Mononuclear cell (primary cell): ENCODE results near the gene DYNLRB1. TPM values are rescaled to one million over a fixed set of nuclear protein-coding genes. Genes with fewer than 3 reads are reported as not detected.

Experiments used
- H3K27me3 ChIP-seq: 2 replicates; pipeline ENCODE4 v1.6.0; 2011; ENCODE audit warnings: low read length, control low read depth; ENCODE audit not compliant: insufficient read depth
- H3K4me1 ChIP-seq: 2 replicates; pipeline ENCODE4 v1.5.1; 2011; ENCODE audit warnings: mild to moderate bottlenecking, low read length, control low read depth; ENCODE audit not compliant: insufficient read depth
- H3K4me3 ChIP-seq: 2 replicates; pipeline ENCODE4 v1.5.1; 2011; ENCODE audit warnings: mild to moderate bottlenecking, low read length, moderate library complexity
- H3K9me3 ChIP-seq: 2 replicates; pipeline ENCODE4 v1.5.1; 2011; ENCODE audit warnings: low read depth, mild to moderate bottlenecking, control low read depth, low read length
- total RNA-seq: library from RNA; depleted of rRNA; stranded (reverse); fragments of >200 nt; gene quantifications from one replicate; pipeline ENCODE4 v1.2.3, GENCODE V29; 2012

DYNLRB1 gene
- total RNA-seq, 1 donor: 48.3 TPM

- H3K9me3 ChIP-seq: no peaks in the 10 kb centered on the region
- H3K27me3 ChIP-seq: no peaks in the 10 kb centered on the region
- H3K4me1 ChIP-seq: peaks cover 8% of the 10 kb centered on the region
- H3K4me3 ChIP-seq: no peak overlapping the region
Measured at GRCh38 chr20:34522969-34523871, 7.0 kb downstream of the DYNLRB1 start.

DNA sequence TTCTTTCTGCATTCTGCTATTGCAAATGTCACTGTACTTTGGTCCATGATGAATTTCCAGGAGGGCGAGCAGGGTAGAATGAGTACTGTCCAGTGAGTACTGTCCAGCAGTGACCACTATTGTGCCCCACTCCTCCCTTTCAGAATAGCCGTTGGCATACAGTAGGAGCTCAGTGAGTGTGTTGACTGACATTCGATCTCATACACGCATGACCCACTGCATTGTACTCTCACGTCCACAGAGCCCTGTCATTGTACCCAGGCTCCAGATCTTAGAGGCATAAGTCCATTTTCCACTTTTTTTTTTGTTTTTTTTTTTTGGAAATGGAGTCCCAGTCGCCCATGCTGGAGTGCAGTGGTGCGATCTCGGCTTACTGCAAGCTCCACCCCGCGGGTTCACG, 8.2 kb downstream of the DYNLRB1 start:
- Histone ChIP-seq H3K9me3 (no peaks in the 10 kb centered on the region), H3K4me3 (no peak overlapping the region), H3K4me1 (no peaks in the 10 kb centered on the region), H3K27me3 (no peaks in the 10 kb centered on the region)

- H3K4me1 ChIP-seq: peaks cover 7% of the 10 kb centered on the region
- H3K9me3 ChIP-seq: no peaks in the 10 kb centered on the region
- H3K4me3 ChIP-seq: no peak overlapping the region
- H3K27me3 ChIP-seq: no peaks in the 10 kb centered on the region
Measured at GRCh38 chr20:34525342-34525708, 9.1 kb downstream of the DYNLRB1 start.

DNA sequence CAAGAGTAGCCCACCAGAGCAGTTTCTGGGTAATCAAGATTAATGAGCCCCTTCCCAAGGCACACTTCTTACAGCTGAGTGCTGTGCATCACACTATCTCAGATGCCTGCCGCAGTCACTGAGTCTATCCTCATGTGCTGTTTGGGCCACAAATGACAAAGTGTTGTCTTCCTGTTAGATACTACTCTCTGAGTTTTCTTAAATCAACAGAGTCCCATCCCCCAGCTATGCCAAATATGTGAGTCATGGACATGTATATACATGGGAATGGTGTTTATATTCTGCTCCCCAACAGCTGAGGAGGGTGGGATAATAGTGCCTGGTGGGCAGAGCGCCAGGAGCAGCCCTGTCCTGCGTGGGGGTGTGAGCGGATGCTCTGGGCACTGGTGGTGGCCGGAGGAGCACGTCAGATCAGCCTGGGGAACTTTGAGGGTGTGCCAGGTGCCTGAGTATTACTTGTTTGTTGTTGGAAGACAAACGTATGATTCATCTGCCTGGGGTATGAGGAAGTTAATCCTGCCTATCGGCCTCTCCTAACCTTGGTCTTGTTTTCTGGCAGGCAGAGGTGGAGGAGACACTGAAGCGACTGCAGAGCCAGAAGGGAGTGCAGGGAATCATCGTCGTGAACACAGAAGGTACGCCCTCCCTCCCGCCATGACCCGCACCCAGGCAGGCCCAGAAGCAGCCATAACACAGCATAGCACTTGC, 9.6 kb downstream of the DYNLRB1 start:
- H3K9me3 ChIP-seq: no peaks in the 10 kb centered on the region
- H3K27me3 ChIP-seq: no peaks in the 10 kb centered on the region
- peaks cover 7% of the 10 kb centered on the region for H3K4me1 ChIP-seq
- H3K4me3 ChIP-seq: no peak overlapping the region

DNA sequence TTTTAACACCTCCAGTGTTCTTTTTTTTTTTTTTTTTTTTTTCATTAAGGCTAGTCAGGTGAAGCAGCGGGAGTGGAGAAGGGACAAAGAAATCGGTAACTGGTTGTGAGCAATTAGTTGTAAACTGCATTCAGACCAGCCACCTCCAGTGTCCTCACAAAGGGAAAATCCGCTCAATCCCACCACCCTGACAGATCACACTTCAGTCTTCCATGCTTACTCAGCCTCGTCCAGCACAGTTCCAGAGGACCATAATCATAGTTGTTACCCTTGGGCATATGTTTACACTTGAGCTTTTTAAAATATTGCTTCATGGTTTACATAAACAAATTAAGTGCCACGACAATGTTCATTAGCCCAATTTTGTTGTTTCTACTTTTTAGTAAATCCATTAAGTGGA, 10.2 kb downstream of the DYNLRB1 start:
- Histone ChIP-seq H3K9me3 (no peaks in the 10 kb centered on the region), H3K4me3 (no peak overlapping the region), H3K27me3 (no peaks in the 10 kb centered on the region), H3K4me1 (peaks cover 7% of the 10 kb centered on the region)

- H3K27me3 ChIP-seq: no peaks in the 10 kb centered on the region
- no peak overlapping the region for H3K4me3 ChIP-seq
- peaks cover 7% of the 10 kb centered on the region for H3K4me1 ChIP-seq
- no peaks in the 10 kb centered on the region for H3K9me3 ChIP-seq
Measured at GRCh38 chr20:34527016-34527415, 10.8 kb downstream of the DYNLRB1 start.

DNA sequence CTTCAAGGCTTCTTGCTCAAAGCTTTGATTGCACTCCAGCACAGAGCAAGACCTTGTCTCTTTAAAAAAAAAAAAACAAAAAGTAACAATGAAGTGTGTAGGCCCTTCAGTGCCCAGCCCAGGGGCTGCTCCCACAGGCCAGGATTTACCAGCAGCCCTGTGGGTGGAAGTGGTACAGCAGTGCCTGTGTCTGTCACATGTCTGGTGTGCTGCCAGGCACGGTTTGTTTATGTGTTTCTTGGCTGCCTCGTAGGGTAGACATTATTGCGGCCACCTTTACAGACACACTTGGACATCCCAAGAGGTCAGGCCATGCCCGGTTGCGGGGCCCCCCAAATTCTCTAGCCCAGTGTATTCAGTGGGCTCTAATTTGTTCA, 12.7 kb downstream of the DYNLRB1 start:
- Histone ChIP-seq H3K27me3 (no peaks in the 10 kb centered on the region), H3K4me3 (no peak overlapping the region), H3K9me3 (no peaks in the 10 kb centered on the region), H3K4me1 (peaks cover 7% of the 10 kb centered on the region)

DNA sequence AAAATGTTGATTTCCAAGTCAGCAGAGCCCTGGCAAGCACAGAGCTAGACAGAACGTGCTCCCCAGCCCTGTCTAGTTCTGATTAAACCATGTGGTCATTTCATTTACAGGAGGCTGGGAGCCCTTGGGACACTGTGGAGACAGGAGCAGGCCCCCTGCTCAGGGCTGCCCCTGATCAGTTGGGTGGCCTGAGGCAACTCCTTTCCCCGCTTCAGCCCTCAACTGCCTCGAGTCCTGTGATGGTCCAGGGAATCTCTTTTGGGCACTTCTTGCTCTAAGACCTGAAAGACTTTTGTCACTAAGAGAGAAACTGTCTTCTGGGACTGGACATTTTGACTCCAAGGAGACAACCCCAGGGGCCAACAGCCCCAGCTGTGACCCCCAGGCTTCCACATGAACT, 13.5 kb downstream of the DYNLRB1 start:
- H3K4me1 ChIP-seq: peaks cover 7% of the 10 kb centered on the region
- no peak overlapping the region for H3K4me3 ChIP-seq
- H3K27me3 ChIP-seq: no peaks in the 10 kb centered on the region
- H3K9me3 ChIP-seq: no peaks in the 10 kb centered on the region

GRCh38 chr20:34530342-34530741, 14.1 kb downstream of the DYNLRB1 start:
- Histone ChIP-seq H3K4me1 (peaks cover 7% of the 10 kb centered on the region), H3K9me3 (no peaks in the 10 kb centered on the region), H3K4me3 (no peak overlapping the region), H3K27me3 (no peaks in the 10 kb centered on the region)

DNA sequence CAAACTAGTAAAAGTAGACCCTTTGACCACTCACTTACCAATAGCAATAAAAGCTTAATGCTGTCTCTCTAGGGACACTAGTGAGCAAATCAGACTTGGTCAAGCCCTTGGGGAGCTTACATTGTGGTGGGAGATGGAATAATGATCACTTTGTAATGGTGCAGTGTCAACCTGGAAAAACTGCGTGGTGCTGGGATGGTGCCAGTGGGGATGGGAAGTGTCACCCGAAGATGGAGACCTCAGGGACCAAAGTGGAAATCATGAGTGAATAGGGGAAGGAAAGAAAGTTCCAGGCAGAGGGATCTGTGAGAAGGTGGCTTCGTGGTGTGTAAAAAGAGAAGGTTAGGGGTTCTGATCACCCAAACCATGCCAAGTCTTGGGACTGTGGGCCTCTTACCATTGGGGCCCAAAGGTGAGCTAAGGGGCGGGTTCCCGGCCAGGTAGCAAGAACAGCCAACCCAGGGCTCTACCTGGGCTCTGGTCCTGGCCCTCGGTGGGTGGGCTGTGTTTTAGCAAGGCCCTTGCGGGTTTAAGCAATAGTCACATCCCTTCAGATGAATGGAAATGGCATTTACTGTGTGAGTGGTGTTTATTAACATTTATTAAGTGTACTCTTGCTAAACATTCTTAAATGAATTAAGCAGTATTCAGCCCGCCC, 15.5 kb downstream of the DYNLRB1 start:
- H3K4me1 ChIP-seq: peaks cover 7% of the 10 kb centered on the region
- H3K27me3 ChIP-seq: no peaks in the 10 kb centered on the region
- no peak overlapping the region for H3K4me3 ChIP-seq
- H3K9me3 ChIP-seq: no peaks in the 10 kb centered on the region

GRCh38 chr20:34532320-34532719, 16.1 kb downstream of the DYNLRB1 start:
- no peaks in the 10 kb centered on the region for H3K9me3 ChIP-seq
- H3K27me3 ChIP-seq: no peaks in the 10 kb centered on the region
- peaks cover 7% of the 10 kb centered on the region for H3K4me1 ChIP-seq
- H3K4me3 ChIP-seq: no peak overlapping the region

- Histone ChIP-seq H3K4me3 (no peak overlapping the region), H3K27me3 (no peaks in the 10 kb centered on the region), H3K9me3 (no peaks in the 10 kb centered on the region), H3K4me1 (peaks cover 7% of the 10 kb centered on the region)
Measured at GRCh38 chr20:34532756-34533155, 16.5 kb downstream of the DYNLRB1 start.

- H3K27me3 ChIP-seq: no peaks in the 10 kb centered on the region
- H3K4me3 ChIP-seq: no peak overlapping the region
- no peaks in the 10 kb centered on the region for H3K9me3 ChIP-seq
- H3K4me1 ChIP-seq: peaks cover 7% of the 10 kb centered on the region
Measured at GRCh38 chr20:34534391-34535165, 18.4 kb downstream of the DYNLRB1 start.

GRCh38 chr20:34535301-34535840, 19.1 kb downstream of the DYNLRB1 start:
- Histone ChIP-seq H3K4me1 (no peaks in the 10 kb centered on the region), H3K27me3 (no peaks in the 10 kb centered on the region), H3K4me3 (no peak overlapping the region), H3K9me3 (no peaks in the 10 kb centered on the region)
